OCI-M1 (cell line): ENCODE measurements around the gene PRKAG3.
"Not testable (repeated sequence)": the region's sequence is repeated elsewhere in the genome, so short reads cannot be mapped to it uniquely, and the experiment has no call there.

Source experiments
- DNase-seq: peaks from one replicate; lab custom pipeline; 2025; lab: John Stamatoyannopoulos, UW

PRKAG3 gene

DNA sequence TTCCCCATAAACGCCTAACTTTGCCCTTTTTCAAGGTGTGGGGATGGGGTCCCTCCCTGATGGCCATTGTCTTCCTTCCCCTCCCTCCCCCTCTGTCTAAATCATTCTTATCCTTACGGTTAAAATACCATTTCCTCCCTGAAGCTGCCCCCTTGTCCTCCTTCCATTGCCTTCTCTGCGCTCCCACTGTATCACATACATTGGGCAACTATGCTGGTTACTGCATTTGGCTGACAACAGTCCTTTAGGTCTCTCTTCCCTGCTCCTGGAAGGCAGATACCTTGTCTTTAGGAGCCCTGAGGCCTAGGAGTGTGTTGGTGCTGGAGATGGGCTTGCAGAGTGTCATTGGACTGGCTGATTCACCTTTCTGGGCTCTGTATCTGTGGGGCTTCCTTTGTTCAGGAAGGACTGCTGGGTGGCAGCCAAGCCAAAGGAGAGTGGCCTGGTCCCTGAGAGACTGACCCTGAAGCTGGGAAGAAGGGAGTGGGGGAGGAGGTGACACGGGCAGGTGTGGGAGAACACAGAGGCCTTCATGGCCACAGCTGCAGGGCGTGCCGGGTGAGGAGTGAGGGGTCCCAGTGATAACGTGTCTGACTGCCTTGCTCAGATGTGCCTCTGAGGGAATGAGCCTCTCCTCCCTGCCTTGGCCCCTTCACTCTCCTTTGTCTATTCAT, 30.2 kb upstream of the PRKAG3 start:
- DNase-seq: no peak

DNA sequence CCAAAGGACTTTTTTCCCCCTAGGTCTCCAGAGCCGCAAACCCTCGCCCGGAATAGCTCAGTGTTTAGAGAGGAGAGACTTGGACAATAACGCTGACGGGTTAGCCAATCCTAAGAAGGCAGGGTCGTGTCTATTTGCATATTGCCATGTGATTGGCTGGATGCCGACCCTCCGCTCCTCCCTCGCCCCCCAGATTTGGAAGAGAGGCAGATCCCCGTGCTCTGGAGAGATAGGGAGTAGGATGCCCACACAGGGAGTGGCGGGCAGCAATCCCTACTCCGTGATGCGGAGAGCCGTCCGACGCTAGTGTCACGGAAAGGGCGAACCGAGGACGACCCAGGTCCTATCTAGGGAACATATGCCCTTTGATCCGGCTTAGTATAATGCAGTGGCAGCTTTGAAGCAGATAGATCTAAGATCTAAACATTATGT, 29.4 kb upstream of the PRKAG3 start:
- peak; percentile 81 for DNase-seq

DNA sequence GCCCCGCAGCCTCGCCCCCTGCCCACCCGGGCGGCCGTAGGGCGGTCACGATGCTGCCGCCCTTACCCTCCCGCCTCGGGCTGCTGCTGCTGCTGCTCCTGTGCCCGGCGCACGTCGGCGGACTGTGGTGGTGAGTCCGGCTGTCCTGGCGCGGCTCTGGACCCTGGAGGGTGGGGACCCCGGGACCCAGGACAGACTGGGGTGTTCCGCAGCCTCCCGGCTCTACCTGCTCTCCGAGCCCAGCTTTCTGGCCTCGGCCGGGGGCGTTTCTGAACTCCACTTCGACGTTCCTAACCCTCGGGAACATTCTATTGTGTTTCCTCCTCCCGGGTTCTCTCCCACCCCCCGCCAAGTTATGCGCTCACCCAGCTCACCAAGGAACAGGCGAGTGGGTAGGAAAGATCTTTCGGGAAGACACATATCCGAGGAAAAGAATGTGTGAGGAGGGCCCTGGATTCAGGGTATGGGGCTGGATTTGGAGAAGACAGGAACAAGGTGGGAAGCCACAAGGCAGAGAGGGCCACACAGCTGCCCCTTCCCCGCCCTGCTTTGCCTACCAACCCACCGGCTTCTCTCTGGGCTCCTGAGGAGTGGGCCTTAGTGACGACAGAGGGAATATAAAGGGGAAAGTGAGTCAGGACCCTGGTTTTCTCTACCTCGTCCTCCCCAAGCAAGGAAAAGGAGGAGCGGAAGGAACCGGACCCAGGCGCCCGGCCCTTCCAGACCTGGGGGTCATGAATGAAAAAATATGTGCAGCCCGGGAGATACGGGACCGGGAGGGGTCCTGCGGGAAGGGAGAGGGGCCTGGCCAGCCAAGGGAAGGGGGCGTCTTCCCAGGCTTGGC, 28.6 kb upstream of the PRKAG3 start:
- DNase-seq: no peak

DNA sequence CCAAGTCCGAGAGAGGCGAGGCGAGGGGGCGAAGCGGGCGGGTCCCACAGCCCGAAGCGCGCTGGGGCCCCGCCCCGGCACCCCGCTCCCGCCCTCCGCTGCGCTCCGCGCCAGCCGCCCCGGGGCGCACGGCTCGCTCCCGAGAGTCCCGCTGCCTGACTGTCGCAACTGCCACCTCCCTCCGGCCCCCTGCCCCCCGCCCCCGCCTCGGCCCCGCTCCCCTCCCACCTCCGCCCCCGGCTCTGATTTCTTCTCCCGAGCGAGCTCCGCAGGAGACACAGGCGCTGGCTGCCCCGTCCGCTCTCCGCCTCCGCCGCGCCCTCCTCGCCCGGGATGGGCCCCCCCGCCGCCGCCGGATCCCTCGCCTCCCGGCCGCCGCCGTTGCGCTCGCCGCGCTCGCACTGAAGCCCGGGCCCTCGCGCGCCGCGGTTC, 28.0 kb upstream of the PRKAG3 start, which contains the start of gene WNT6:
TSS of gene WNT6 (plus strand) at position 250 of the 432 bp plus-strand sequence. CDS start 233 bp downstream, outside the sequence.
- no peak for DNase-seq

DNA sequence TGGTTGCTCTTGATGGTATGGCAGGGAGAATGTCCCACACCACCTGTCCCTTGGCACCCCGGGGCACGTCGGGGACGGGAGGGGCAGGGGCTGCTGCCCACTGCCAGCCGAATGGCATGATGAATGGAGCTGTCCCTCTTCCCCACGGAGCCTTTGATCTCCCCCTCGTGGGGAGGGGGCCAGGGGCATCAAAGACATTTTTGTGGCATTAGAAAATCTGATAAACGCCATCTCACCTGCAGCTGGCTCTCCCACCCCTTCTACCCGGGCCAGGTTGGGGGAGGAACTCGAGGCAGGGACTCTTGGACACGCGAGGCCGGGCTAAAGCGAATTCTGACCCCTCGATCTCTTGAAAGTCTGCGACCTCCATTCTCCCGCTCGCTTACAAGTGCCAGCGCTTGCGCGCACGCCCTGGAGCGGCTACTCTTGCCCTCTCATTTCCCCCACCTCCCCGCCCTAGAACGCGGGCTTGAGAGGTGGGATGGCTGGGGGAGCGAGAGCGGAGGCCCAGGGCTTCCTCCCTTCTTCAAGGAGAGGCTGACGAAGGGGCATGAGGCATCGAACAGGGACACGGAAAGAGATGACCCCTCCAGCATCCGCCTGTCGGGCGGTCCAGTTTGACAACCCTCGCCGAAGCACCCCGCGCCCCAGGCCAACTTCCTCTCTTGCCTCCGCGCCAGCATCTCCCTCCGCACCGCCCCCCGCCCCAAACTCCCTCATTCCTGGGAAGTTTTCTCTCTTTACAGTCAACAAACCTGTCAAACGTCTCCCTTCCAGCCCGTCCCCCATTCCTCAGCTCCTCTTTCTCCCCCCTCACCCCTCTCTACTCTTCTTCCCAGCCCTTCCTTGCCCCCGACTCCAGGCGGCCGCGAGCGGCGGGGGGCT, 27.3 kb upstream of the PRKAG3 start:
- DNase-seq: no peak

DNA sequence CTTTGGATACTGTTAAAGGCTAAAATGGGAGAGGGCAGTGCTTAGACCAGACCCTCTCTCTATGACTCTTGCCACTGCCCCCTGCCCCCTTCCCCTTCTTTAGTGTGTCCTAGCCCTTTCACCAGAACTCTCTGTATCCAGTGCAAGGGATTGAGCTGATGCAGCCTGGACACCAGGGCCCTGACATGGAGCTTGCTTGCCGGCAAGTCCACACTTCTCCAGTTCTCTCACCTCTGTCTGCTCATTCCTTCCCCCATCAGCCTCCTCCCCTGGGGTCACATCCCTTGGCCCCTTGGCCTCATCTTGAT, 26.5 kb upstream of the PRKAG3 start:
- DNase-seq: no peak

DNA sequence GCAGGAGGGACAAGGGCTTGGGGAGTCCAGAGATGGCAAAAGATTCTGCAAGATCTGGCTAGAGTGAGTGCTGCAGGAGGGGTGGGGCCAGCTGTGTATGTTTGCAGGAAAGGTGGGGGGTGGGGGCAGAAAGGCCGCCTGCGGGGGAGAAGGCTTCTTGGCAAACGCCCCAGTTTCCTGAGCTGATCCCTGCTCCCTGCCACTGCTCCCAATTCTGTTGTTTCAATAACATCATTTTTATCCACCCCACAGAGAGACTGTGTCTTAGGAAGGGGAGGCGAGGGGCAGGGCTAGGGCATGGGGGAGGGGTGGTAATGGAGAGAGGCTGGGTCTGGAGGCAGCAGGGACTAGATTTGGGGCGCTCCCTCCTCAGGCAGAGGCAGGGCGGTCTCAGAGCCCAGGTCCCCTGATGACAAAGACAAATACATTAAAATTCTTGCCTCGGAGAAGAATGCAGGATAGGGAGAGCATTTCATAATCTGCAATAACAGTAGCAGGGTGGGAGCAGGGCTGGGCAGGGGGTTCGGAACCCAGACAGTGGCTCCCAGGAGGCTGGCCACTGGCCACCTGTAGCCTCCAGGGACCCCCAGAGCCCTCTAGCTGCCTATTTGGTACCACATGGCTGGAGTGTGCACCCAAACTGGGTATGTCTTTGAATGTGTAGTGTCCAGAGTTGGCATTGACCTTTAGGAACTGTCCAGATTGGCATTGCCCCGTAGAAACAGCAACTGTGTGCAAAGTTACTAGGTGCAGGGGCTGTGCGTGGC, 26.0 kb upstream of the PRKAG3 start:
- no peak for DNase-seq

DNA sequence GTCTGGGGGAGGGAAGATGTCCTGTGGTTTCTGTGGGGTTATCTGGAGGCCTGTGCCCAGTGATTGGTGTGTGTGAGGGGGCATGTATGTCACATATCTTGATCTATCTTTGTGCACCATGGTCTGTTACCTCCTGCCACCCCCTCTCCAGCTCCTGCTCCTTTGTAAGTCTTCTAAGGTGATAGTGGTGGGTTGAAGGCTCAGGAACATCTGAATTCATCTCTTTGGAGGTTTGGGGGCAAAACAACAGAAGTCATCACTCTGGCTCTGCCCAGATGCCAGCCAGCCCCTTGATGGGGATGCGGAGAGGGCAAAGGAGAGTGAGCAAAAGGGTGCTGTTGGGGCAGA, 25.3 kb upstream of the PRKAG3 start:
- no peak for DNase-seq

DNA sequence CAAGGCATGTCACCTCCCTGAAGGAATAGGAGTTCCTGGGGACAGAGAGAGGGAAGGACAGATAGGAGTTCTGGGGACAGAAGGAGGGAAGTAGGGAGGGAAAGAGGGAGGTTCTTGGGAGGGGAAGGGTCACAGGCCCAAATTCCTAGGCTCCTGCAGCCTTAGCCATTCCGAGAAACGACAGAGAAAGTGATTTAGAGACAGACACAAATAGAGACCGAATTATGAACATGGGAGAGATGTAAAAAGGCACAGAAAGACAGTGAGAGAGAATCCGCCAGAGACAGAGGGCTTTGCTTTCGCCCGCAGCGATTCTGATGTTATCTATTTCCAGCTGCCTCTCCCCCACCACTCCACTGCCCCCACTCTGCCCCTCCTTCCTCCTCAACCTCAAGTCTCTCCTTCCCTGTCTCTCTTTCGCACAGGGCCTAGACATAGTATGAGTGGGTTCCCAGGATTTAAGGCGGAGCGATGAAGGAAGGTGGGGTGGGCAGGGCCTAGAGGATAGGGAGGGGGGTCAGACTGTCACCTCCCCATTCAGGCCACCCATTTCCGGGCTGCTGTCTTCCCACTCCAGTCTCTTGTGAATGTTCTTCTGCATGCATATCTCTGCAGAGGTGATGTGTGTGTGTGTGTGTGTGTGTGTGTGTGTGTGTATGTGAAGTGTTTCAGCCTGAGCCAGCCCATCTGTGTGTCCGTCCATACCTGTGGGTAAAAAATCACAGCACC, 24.7 kb upstream of the PRKAG3 start:
- DNase-seq: peak; percentile 51

DNA sequence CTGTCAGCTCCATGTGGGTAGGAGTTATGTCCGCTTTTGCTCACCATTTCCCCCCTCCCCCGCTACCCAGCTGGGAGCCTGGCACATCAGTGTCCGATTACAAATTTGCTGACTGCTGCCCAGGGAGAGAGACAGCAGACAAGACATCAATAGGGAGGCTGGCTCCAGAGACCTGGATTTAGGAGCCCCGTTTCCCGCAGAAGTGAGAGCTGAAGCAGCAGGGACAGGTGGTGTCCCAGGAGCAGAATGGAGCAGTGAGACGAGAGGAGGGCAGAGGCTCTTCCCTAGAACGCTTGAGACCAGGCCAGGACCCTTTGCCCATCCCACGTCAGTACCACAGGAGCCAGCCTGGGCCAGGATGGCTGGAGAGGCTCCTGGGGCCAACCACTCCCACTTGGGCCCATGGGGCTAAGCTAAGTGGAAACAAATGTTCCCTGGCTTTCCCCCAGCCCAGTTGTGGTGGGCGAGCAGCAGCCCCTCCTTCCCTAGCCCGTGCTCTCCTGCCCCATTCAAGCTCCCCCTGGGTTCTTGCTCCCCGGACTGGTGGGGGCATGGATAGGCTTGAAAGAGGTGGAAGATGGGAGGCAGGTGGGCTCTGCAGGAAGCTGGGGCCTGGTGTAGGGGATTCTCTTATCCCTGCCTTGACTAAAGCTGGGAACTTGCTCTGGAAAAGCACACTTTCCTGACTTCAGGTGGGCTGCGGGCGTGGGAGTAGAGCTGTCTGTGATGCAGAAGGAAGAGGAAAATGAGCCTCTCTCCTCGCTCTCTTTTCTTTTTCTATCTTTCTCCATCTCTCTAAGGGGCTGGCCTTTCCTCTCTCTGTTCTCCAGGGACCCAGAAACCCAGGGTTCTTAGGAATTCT, 23.9 kb upstream of the PRKAG3 start:
- no peak for DNase-seq

DNA sequence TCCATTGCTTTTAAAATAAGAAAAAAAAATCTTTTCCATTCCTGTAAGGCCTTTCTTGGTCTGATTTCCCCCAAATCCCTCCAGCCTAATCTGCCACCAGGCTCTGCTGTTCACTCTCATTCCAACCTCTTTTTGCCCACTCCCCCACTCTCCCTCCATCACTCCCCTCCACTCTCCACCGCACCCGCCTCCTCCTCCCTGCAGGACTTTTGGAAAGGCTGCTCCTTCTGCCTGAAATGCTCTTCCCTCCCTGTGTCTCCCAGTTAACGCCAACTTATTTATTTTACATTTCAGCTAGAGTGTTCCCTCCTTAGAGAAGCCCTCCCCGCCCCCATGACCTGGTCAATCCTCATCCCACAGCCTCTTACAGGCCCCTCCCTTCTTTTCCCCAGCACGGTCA, 23.3 kb upstream of the PRKAG3 start:
- no peak for DNase-seq

DNA sequence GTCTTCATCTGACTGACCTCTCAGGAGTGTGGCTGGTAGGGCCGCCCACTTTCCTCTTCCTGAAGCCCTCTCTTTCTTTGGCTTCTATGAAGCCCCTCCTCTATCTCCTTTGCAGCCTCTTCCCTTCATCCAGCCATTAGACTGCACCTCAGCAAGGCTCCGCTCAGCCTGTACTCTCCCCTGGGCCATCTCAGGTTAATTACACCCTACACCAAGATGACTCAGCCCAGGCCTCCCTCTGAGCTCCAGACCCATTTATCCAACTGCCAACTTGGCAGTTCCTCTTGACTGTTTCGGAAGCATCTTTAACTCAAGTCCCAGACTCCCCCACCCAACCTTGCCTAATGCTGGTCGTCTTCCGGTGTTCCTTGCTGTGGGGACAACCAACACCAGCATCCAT, 22.2 kb upstream of the PRKAG3 start:
- DNase-seq: no peak

DNA sequence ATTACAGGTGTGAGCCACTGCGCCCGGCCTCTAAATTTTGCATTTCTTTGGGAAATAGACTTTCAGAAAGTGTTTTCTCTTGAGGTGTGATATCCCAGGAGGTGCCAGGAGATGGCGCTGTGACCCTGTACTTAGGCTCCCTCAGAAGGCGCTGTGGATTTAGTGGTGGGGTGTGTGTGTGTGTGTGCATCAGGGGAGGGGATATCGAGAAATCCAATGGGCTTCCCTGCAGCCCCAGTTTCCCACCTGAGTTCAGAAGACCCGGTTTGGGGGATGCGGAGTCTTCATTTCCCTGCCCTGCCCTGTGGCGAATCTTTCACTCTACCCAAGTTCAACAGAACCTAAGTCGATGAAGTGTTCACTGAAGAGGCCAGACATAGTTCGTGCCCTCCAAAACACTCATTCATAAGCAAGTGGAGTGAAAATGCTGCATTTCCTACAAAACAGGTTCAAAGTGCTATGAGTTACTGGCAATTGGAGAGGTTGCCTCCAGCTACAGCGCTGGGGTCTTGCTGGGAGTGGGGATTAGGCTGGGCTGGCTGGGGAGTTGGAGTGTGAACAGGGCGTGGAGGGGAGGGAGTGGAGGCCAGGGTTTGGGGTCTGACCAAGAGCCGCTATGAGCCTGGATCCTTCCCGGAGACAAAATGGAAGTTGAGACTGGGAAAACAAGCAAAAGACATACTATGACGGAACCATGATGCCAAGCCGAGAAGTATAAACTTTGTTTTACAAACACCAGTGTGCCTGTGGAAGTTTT, 21.5 kb upstream of the PRKAG3 start:
- DNase-seq: peak; percentile 75

DNA sequence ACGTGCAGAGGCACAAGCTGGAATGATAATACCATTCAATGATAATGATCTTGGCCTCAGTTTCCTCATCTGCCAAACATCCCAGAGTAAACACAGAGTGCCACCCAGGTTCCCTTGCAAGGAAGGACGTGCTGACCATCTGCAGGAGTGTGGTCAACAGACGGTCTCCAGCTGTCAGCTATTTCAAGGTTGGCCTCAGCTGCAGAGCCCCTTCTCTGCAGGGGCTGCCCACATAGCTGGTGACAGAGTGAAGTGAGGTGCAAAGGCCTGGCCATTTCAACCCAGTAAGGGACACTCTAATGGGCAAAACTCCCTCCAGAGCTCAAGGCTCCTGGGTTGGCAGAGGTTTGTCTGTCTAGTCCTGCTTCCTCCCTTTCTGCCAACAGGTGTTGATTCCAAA, 19.7 kb upstream of the PRKAG3 start:
- DNase-seq: no peak

DNA sequence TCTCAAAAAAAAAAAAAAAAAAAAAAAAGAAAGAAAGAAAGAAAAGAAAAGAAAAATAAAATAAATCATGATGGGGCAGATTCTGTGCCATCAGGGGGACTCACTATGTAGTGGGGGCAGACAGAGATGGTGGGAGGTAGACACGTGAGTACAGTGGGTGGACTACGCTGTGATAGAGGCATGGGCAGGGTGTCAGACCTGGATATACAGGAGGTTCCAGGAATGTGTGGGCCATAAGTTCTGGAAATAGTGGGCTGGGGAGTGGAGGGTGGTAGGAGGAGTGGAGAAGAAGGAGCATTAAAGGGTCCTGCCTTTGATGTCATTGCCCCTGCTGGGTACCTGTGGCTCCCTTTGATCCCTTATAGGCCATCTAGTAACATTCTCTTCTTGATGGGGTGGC, 19.2 kb upstream of the PRKAG3 start:
- no peak for DNase-seq

DNA sequence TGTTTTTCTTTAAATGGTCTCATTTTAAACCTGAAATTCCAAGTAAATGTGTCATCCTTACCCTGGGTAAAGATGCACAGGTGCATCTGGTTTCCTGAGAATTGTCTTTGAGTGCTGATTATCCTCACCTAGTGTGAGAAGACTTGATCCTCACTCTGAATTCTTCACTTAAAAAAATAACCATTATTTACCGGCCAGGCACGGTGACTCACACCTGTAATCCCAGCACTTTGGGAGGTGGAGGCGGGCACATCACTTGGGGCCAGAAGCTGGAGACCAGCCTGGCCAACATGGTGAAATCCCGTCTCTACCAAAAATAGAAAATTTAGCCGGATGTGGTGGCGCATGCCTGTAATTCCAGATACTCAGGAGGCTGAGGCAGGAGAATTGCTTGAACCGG, 18.1 kb upstream of the PRKAG3 start:
- DNase-seq: no peak

DNA sequence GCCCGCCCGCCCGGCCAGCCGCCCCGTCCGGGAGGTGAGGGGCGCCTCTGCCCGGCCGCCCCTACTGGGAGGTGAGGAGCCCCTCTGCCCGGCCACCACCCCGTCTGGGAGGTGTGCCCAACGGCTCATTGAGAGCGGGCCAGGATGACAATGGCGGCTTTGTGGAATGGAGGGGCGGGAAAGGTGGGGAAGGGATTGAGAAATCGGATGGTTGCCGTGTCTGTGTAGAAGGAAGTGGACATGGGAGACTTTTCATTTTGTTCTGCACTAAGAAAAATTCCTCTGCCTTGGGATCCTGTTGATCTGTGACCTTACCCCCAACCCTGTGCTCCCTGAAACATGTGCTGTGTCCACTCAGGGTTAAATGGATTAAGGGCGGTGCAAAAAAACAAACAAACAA, 15.4 kb upstream of the PRKAG3 start:
- not testable (repeated sequence) for DNase-seq

DNA sequence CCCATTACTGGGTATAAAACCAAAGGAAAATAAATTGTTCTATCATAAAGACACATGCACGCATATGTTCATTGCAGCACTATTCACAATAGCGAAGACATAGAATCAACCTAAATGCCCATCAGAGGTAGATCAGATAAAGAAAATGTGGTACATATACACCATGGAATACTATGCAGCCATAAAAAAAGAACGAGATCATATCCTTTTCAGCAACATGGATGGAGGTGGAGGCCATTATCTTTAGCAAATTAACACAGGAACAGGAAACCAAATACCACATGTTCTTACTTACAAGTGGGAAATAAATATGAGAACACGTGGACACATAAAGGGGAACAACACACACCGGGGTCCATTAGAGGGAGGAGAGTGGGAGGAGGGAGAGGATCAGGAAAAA, 12.7 kb upstream of the PRKAG3 start:
- not testable (repeated sequence) for DNase-seq

DNA sequence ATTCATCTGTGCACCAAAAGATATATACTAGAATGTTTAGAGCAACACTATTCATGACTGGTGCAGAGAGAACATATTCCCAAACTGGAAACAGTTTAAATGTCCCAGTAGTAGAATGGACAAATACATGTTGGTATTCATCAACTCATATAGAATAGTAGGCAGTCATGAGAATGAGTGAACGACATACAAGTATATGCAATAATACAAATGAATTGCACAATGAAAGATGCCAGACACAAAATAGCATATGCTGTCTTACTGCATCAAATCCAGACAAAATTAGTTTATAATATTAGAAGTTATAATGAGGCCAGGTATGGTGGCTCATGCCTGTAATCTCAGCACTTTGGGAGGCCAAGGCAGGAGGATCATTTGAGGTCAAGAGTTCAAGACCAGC, 8.3 kb upstream of the PRKAG3 start:
- DNase-seq: no peak

DNA sequence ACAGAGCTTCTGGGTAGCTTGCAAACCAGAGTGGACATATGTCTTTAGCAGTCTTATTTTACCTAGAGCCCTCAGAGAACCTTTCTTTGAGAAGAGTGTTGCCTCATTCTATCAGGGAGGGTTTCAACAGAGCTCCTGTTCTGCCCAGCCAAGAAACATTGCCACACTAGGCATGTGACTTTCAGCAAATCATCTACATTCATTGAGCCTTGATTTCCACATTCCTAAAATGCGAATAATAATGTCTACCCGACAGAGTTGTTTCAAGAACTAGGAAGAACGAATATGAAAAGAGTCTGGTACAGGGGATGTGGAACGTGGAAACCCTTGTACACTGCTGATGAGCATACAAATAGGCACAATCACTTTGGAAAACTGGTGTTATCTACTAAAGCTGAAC, 7.8 kb upstream of the PRKAG3 start:
- no peak for DNase-seq
